Fibroblast of lung (primary cell): ENCODE measurements around the gene DPP4. TPM values are rescaled to one million over a fixed set of nuclear protein-coding genes. Genes with fewer than 3 reads are reported as not detected.

Source experiments
- DNase-seq, 2 donors: peaks; one replicate each; pipeline versions ENCODE4 v3.0.0 to v3.0.0-alpha.2; 2010; ENCODE audit warnings: low read depth in 2 of 2
- H2AFZ ChIP-seq: 2 replicates; pipeline ENCODE4 v1.5.1; 2012; ENCODE audit warnings: low read length, control low read depth, inconsistent platforms
- H3K27ac ChIP-seq: 2 replicates; pipeline ENCODE4 v1.5.1; 2011; ENCODE audit warnings: low read length, control low read depth; ENCODE audit not compliant: insufficient read depth
- H3K27me3 ChIP-seq: 2 replicates; pipeline ENCODE4 v1.5.1; 2011; ENCODE audit warnings: mild to moderate bottlenecking, low read length; ENCODE audit not compliant: control insufficient read depth, insufficient read depth
- H3K36me3 ChIP-seq: 2 replicates; pipeline ENCODE4 v1.5.1; 2011; ENCODE audit warnings: low read length; ENCODE audit not compliant: control insufficient read depth, insufficient read depth
- H3K4me1 ChIP-seq: 2 replicates; pipeline ENCODE4 v1.5.1; 2011; ENCODE audit warnings: low read length; ENCODE audit not compliant: control insufficient read depth, insufficient read depth; ENCODE audit errors: extremely low read depth
- H3K4me2 ChIP-seq: 2 replicates; pipeline ENCODE4 v1.5.1; 2011; ENCODE audit warnings: low read length, control low read depth; ENCODE audit not compliant: insufficient read depth; ENCODE audit errors: extremely low read depth
- H3K4me3 ChIP-seq, 4 experiments: fragments of 200-600 bp in 1 of 4; sonication (generic) in 1 of 4; replicated peaks in 1 of 4; 2 replicates each; pipeline ENCODE4 v1.5.1; 2011 to 2016; ENCODE audit warnings: low read length in 4 of 4, low read depth in 3 of 4, mild to moderate bottlenecking in 3 of 4, control low read depth in 2 of 4, inconsistent platforms in 1 of 4, mixed read lengths in 1 of 4; ENCODE audit not compliant: insufficient read depth in 1 of 4; ENCODE audit errors: control extremely low read depth in 1 of 4
- H3K79me2 ChIP-seq: 2 replicates; pipeline ENCODE4 v1.5.1; 2012; ENCODE audit warnings: mild to moderate bottlenecking, low read length, inconsistent platforms; ENCODE audit not compliant: control insufficient read depth, insufficient read depth
- H3K9ac ChIP-seq: 2 replicates; pipeline ENCODE4 v1.5.1; 2011; ENCODE audit warnings: mild to moderate bottlenecking, low read length, control low read depth; ENCODE audit not compliant: insufficient read depth
- H3K9me3 ChIP-seq: 2 replicates; pipeline ENCODE4 v1.5.1; 2012; ENCODE audit warnings: low read depth, low read length; ENCODE audit not compliant: control insufficient read depth, insufficient read depth
- H4K20me1 ChIP-seq: 2 replicates; pipeline ENCODE4 v1.5.1; 2011; ENCODE audit warnings: low read length; ENCODE audit not compliant: control insufficient read depth, insufficient read depth; ENCODE audit errors: extremely low read depth
- CTCF ChIP-seq, 2 donors: IDR thresholded peaks in 1 of 2; conservative IDR thresholded peaks in 1 of 2; 1 replicate in 1 of 2; 2 replicates in 1 of 2; pipeline ENCODE4 v1.5.1; 2011 to 2012; ENCODE audit warnings: low read length in 2 of 2, control low read depth in 1 of 2, inconsistent platforms in 1 of 2, low read depth in 1 of 2, mild to moderate bottlenecking in 1 of 2
- EZH2 ChIP-seq: IDR thresholded peaks from 2 replicates; pipeline ENCODE4 v1.5.1; 2012; ENCODE audit warnings: low read length, control low read depth, mild to moderate bottlenecking; ENCODE audit errors: missing control alignments
- polyA plus RNA-seq, 2 donors: library from polyadenylated mRNA; depleted of rRNA in 1 of 2; stranded (reverse) in 1 of 2; unstranded in 1 of 2; fragments of >200 nt; gene quantifications; 2 replicates each; pipeline ENCODE4 v1.2.1, GENCODE V29; 2011 to 2012; ENCODE audit warnings: missing spikeins in 1 of 2
- total RNA-seq: library from RNA; depleted of rRNA; stranded (reverse); fragments of >200 nt; gene quantifications from 2 replicates; pipeline ENCODE4 v1.2.1, GENCODE V29; 2014

DPP4 gene
- total and polyA plus RNA-seq, 2 donors (not counting 1 experiment from before 2014, with no cell fraction given), result 58.1 to 297 TPM

GRCh38 chr2:162070228-162070936 lies 3.6 kb downstream of the DPP4 start:
- Histone ChIP-seq H3K27ac (no peak overlapping the region), H2AFZ (no peak overlapping the region), H3K4me2 (no peak overlapping the region), H3K4me1 (peaks cover 8% of the 10 kb centered on the region), H3K9me3 (no peaks in the 10 kb centered on the region), H3K9ac (no peak overlapping the region), H3K79me2 (no peaks in the 10 kb centered on the region), H3K4me3 (no peak overlapping the region), H3K36me3 (no peaks in the 10 kb centered on the region), H4K20me1 (no peaks in the 10 kb centered on the region), H3K27me3 (no peaks in the 10 kb centered on the region)
- DNase-seq, result no peak
- TF ChIP-seq CTCF (conservative IDR thresholded peaks at IDR 0.05 in 1 of 2, IDR thresholded peaks at IDR 0.05 in 1 of 2; ENCODE audit: low read depth in 1 of 2, low read length in 2 of 2), result no peak
- no peak for TF ChIP-seq EZH2

GRCh38 chr2:162069267-162069903 lies 4.6 kb downstream of the DPP4 start:
- H3K4me1 ChIP-seq, result no peaks in the 10 kb centered on the region
- no peak overlapping the region for H3K27ac ChIP-seq
- H3K4me2 ChIP-seq, result no peak overlapping the region
- H3K9ac ChIP-seq, result no peak overlapping the region
- H3K36me3 ChIP-seq, result no peaks in the 10 kb centered on the region
- H3K9me3 ChIP-seq, result no peaks in the 10 kb centered on the region
- H3K4me3 ChIP-seq, result no peak overlapping the region
- DNase-seq, result no peak
- no peaks in the 10 kb centered on the region for H4K20me1 ChIP-seq
- no peak overlapping the region for H2AFZ ChIP-seq
- H3K79me2 ChIP-seq, result no peaks in the 10 kb centered on the region
- no peaks in the 10 kb centered on the region for H3K27me3 ChIP-seq
- TF ChIP-seq EZH2 (no peak), CTCF (conservative IDR thresholded peaks at IDR 0.05 in 1 of 2, IDR thresholded peaks at IDR 0.05 in 1 of 2; ENCODE audit: low read depth in 1 of 2, low read length in 2 of 2) (no peak)

DNA sequence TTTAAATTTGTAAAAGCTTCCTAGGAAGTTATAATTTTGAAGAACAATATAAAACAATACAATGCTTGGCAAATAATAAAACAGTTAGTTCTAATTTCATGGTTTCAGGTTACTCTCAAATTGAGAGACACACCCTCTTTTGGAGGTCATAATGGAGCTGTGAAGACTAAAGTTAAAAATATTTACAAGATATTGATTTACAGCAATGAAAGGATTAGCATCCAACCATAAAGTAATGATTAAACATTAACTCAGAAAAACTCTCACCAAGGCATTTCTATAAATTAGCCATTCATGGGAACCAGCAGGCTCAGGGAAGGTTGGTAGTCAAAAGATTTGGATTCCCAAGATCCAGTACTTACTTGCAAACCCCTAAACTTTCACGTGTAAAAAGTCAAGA lies 6.4 kb downstream of the DPP4 start:
- TF ChIP-seq EZH2, result no peak
- TF ChIP-seq CTCF (conservative IDR thresholded peaks at IDR 0.05 in 1 of 2, IDR thresholded peaks at IDR 0.05 in 1 of 2; ENCODE audit: low read depth in 1 of 2, low read length in 2 of 2), result no peak
- H3K27ac ChIP-seq, result no peak overlapping the region
- no peak overlapping the region for H2AFZ ChIP-seq
- H3K4me1 ChIP-seq, result no peaks in the 10 kb centered on the region
- no peaks in the 10 kb centered on the region for H3K27me3 ChIP-seq
- DNase-seq, result no peak
- no peak overlapping the region for H3K4me2 ChIP-seq
- H4K20me1 ChIP-seq, result no peaks in the 10 kb centered on the region
- no peaks in the 10 kb centered on the region for H3K79me2 ChIP-seq
- no peaks in the 10 kb centered on the region for H3K36me3 ChIP-seq
- no peak overlapping the region for H3K4me3 ChIP-seq
- H3K9ac ChIP-seq, result no peak overlapping the region
- no peaks in the 10 kb centered on the region for H3K9me3 ChIP-seq
